CD4-positive, alpha-beta T cell treated with Interleukin-6 at 100 ng/mL for 8 hours (primary cell): ENCODE data around the gene TBC1D5.

ENCODE experiments used
- DNase-seq: peaks from one replicate; pipeline ENCODE4 v3.0.0-alpha.2; 2020; ENCODE audit warnings: mixed read lengths, low spot score

TBC1D5 gene

GRCh38 chr3:17219593-17219992, 522.8 kb downstream of the TBC1D5 start:
- DNase-seq: no peak

GRCh38 chr3:17218587-17218986, 523.8 kb downstream of the TBC1D5 start:
- no peak for DNase-seq

- DNase-seq: no peak
These were observed 524.8 kb downstream of the TBC1D5 start for GRCh38 chr3:17217588-17217987.

- DNase-seq: no peak
These were observed 529.3 kb downstream of the TBC1D5 start for GRCh38 chr3:17213102-17213501.

- no peak for DNase-seq
These were observed 534.5 kb downstream of the TBC1D5 start for GRCh38 chr3:17207979-17208378.

- DNase-seq: no peak
These were observed 535.4 kb downstream of the TBC1D5 start for GRCh38 chr3:17207019-17207418.

GRCh38 chr3:17204049-17204650, 538.3 kb downstream of the TBC1D5 start:
- no peak for DNase-seq

- DNase-seq: no peak
These were observed 540.9 kb downstream of the TBC1D5 start for GRCh38 chr3:17201538-17201937.

- no peak for DNase-seq
These were observed 546.4 kb downstream of the TBC1D5 start for GRCh38 chr3:17195856-17196604.

GRCh38 chr3:17195192-17195611, 547.2 kb downstream of the TBC1D5 start:
- no peak for DNase-seq

- DNase-seq: no peak
These were observed 548.3 kb downstream of the TBC1D5 start for GRCh38 chr3:17194116-17194515.

GRCh38 chr3:17192995-17193394, 549.4 kb downstream of the TBC1D5 start:
- DNase-seq: no peak

- DNase-seq: no peak
These were observed 551.9 kb downstream of the TBC1D5 start for GRCh38 chr3:17190353-17191078.

- no peak for DNase-seq
These were observed 554.1 kb downstream of the TBC1D5 start for GRCh38 chr3:17188378-17188777.

GRCh38 chr3:17187589-17188184, 554.7 kb downstream of the TBC1D5 start:
- no peak for DNase-seq

- no peak for DNase-seq
These were observed 558.4 kb downstream of the TBC1D5 start for GRCh38 chr3:17183951-17184550.

- DNase-seq: no peak
These were observed 560.3 kb downstream of the TBC1D5 start for GRCh38 chr3:17182166-17182565.

GRCh38 chr3:17181413-17181907, 561.0 kb downstream of the TBC1D5 start:
- DNase-seq: no peak

- DNase-seq: no peak
These were observed 562.8 kb downstream of the TBC1D5 start for GRCh38 chr3:17179381-17180205.

- no peak for DNase-seq
These were observed 565.7 kb downstream of the TBC1D5 start for GRCh38 chr3:17176757-17177156.

- DNase-seq: no peak
These were observed 567.1 kb downstream of the TBC1D5 start for GRCh38 chr3:17175187-17175807.
